HG03103 (cell line): ENCODE measurements around the gene CDK11A.
"Not testable (repeated sequence)": the region's sequence is repeated elsewhere in the genome, so short reads cannot be mapped to it uniquely, and the experiment has no call there.

ENCODE experiments used
- ATAC-seq: cut with Tn5 transposase; IDR thresholded peaks from one replicate; pipeline ENCODE4 v1.9.1; 2021; ENCODE audit warnings: low read depth; ENCODE audit not compliant: unreplicated experiment

The CDK11A gene

GRCh38 chr1:1665815-1666251 lies 58.3 kb downstream of the CDK11A start:
- no peak for ATAC-seq

GRCh38 chr1:1664941-1665814 lies 59.0 kb downstream of the CDK11A start:
- no peak for ATAC-seq

- ATAC-seq, result not testable (repeated sequence)
Observed at GRCh38 chr1:1664318-1664717, 59.8 kb downstream of the CDK11A start.

GRCh38 chr1:1662830-1663560 lies 61.2 kb downstream of the CDK11A start:
- not testable (repeated sequence) for ATAC-seq

- ATAC-seq, result not testable (repeated sequence)
Observed at GRCh38 chr1:1662392-1662791, 61.8 kb downstream of the CDK11A start.

GRCh38 chr1:1658583-1659549 lies 65.3 kb downstream of the CDK11A start, which contains the start of gene CDK11B:
Gene CDK11B (minus strand): TSS chr1:1659004. CDS start chr1:1657485, 1,519 bp downstream.
- peak; percentile 78 for ATAC-seq
